ENCODE results near the gene NTN1.

DNA sequence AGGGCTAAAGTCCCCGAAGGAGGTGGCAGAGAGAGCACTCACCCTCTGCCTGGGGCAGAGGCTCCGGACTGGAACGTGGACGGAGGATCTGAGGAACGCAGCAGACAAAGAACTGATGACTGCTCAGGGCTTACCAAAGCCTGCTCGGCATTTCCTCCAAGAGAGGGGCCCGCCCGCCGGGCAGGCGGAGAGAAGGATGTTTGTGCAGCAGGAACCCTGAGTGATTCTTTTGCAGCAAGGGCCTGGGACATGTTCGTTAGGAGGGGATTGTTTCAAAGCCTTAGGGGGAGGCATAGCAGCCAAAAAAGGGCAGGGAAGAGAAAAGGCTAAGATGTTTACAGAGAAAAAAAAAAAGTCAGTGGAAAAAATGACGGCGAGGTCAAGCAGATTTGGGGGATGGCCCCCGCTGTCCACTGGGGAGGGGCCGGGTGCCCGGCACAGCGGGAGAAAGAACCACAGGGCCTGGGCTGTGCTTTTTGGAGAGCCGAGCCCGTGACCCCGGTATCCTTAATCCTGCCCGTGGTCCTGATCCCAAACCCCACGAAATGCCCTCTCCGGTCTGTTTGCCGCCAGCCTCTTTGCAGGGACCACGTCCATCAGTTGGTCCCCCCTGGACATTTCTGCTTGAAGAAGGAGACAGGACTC is 129.3 kb downstream of the NTN1 start:
- TF ChIP-seq, protein P1, sequence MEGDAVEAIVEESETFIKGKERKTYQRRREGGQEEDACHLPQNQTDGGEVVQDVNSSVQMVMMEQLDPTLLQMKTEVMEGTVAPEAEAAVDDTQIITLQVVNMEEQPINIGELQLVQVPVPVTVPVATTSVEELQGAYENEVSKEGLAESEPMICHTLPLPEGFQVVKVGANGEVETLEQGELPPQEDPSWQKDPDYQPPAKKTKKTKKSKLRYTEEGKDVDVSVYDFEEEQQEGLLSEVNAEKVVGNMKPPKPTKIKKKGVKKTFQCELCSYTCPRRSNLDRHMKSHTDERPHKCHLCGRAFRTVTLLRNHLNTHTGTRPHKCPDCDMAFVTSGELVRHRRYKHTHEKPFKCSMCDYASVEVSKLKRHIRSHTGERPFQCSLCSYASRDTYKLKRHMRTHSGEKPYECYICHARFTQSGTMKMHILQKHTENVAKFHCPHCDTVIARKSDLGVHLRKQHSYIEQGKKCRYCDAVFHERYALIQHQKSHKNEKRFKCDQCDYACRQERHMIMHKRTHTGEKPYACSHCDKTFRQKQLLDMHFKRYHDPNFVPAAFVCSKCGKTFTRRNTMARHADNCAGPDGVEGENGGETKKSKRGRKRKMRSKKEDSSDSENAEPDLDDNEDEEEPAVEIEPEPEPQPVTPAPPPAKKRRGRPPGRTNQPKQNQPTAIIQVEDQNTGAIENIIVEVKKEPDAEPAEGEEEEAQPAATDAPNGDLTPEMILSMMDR (IDR thresholded peaks at IDR 0.05; ENCODE audit: poor library complexity, severe bottlenecking) = no peak
- no peak for TF ChIP-seq SMC3 (conservative IDR thresholded peaks at IDR 0.05; ENCODE audit: poor library complexity)
- TF ChIP-seq REST (IDR thresholded peaks at IDR 0.05; ENCODE audit: borderline replicate concordance) = no peak
- no peak for TF ChIP-seq POLR2AphosphoS5 (IDR thresholded peaks at IDR 0.05)
- no peak for TF ChIP-seq MXI1 (conservative IDR thresholded peaks at IDR 0.05; ENCODE audit: poor library complexity, severe bottlenecking)
- no peak for TF ChIP-seq TAF1 (IDR thresholded peaks at IDR 0.05; ENCODE audit: low read depth)

All from neural cell (in vitro differentiated cells).